GM12878 (cell line): ENCODE data around the gene H1-8. TPM values are rescaled to one million over a fixed set of nuclear protein-coding genes. Genes with fewer than 3 reads are reported as not detected.

Experiments
- ATAC-seq: fragments of 200-7000 bp; cut with Tn5 transposase; 3 replicates; pipeline ENCODE4 v1.9.1; 2020; ENCODE audit warnings: mild to moderate bottlenecking, moderate library complexity
- BruUV-seq: library from RNA; stranded (reverse); fragments of 400-500 nt; replicated peaks from 2 replicates; lab custom pipeline; 2021; lab: Mats Ljungman, UMichigan
- CTCF ChIA-PET: fragments of 300-600 bp; sonication (Branson Sonifier 250); formaldehyde crosslinking; extraction: SDS; loops from one replicate; lab custom pipeline; 2021; ENCODE audit warnings: inconsistent platforms; lab: Yijun Ruan, JAX
- POLR2A ChIA-PET: fragments of 350-600 bp; formaldehyde crosslinking; extraction: SDS; loops from one replicate; lab custom pipeline; 2021; ENCODE audit warnings: inconsistent platforms; lab: Charles Lee
- RAD21 ChIA-PET: fragments of 300-600 bp; sonication (Branson Sonifier 250); formaldehyde crosslinking; loops from one replicate; lab custom pipeline; 2023; ENCODE audit warnings: antibody characterized with exemption; ENCODE audit not compliant: unreplicated experiment; lab: Charles Lee
- SMC1A ChIA-PET: fragments of 300-600 bp; sonication (Branson Sonifier 250); formaldehyde crosslinking; loops from one replicate; lab custom pipeline; 2023; ENCODE audit not compliant: unreplicated experiment, uncharacterized antibody; lab: Charles Lee
- DNase-seq: peaks from one replicate; pipeline ENCODE4 v3.0.0-alpha.2; 2011; ENCODE audit warnings: low read depth, low spot score
- FAIRE-seq: peaks from 3 replicates; lab custom pipeline; 2011; peaks lifted over from hg19 to GRCh38; lab: Jason Lieb, UNC
- H2AFZ ChIP-seq: 2 replicates; pipeline ENCODE4 v1.6.0; 2011; ENCODE audit warnings: low read depth, low read length, control low read depth; ENCODE audit not compliant: control insufficient read depth
- H3K27ac ChIP-seq: 2 replicates; pipeline ENCODE4 v1.5.1; 2011; ENCODE audit warnings: control low read depth; ENCODE audit not compliant: control insufficient read depth, insufficient read depth
- H3K27me3 ChIP-seq, 2 experiments: replicated peaks in 1 of 2; 2 replicates each; pipeline versions ENCODE4 v1.6.0 to v1.6.1; 2011; ENCODE audit warnings: low read length in 1 of 2; ENCODE audit not compliant: control insufficient read depth in 2 of 2, insufficient read depth in 2 of 2
- H3K36me3 ChIP-seq, 2 experiments: 2 replicates each; pipeline ENCODE4 v1.5.1; 2011; ENCODE audit warnings: low read length in 1 of 2; ENCODE audit not compliant: control insufficient read depth in 2 of 2, insufficient read depth in 2 of 2
- H3K4me1 ChIP-seq: 2 replicates; pipeline ENCODE4 v1.6.1; 2011; ENCODE audit warnings: mild to moderate bottlenecking, low read length, moderate library complexity, mixed read lengths; ENCODE audit not compliant: control insufficient read depth, insufficient read depth
- H3K4me2 ChIP-seq: 2 replicates; pipeline ENCODE4 v1.6.0; 2011; ENCODE audit warnings: control low read depth; ENCODE audit not compliant: control insufficient read depth, insufficient read depth
- H3K4me3 ChIP-seq: fragments of 200-600 bp; sonication (generic); 2 replicates; pipeline ENCODE4 v1.5.1; 2016
- H3K79me2 ChIP-seq: 2 replicates; pipeline ENCODE4 v1.6.0; 2011; ENCODE audit warnings: low read length; ENCODE audit not compliant: control insufficient read depth, insufficient read depth
- H3K9ac ChIP-seq: 2 replicates; pipeline ENCODE4 v1.8.0; 2011; ENCODE audit warnings: low read length, control low read depth, mixed read lengths; ENCODE audit not compliant: control insufficient read depth, insufficient read depth
- H3K9me3 ChIP-seq: replicated peaks from 3 replicates; pipeline ENCODE4 v1.5.1; 2011; ENCODE audit warnings: mild to moderate bottlenecking, low read length; ENCODE audit not compliant: control insufficient read depth, insufficient read depth
- H4K20me1 ChIP-seq: 2 replicates; pipeline ENCODE4 v1.6.0; 2011; ENCODE audit not compliant: control insufficient read depth, insufficient read depth
- ASH2L ChIP-seq: fragments of 300-600, 200-600 bp; sonication (generic); IDR thresholded peaks from 2 replicates; pipeline ENCODE4 v1.6.1; 2017; ENCODE audit warnings: low read depth, mild to moderate bottlenecking, borderline replicate concordance
- BACH1 ChIP-seq: fragments of 450-650 bp; IDR thresholded peaks from 2 replicates; pipeline ENCODE4 v1.6.1; 2017; ENCODE audit warnings: mild to moderate bottlenecking, borderline replicate concordance
- CHD2 ChIP-seq: IDR thresholded peaks from 2 replicates; pipeline ENCODE4 v1.6.1; 2011; ENCODE audit warnings: low read depth, low read length, improper control_type of control experiment, borderline replicate concordance
- EP300 ChIP-seq, 2 experiments: fragments of 150-350 bp in 1 of 2; IDR thresholded peaks; 2 replicates each; pipeline ENCODE4 v1.6.1; 2011 to 2012; ENCODE audit warnings: low read depth in 2 of 2, low read length in 2 of 2, borderline replicate concordance in 1 of 2, improper control_type of control experiment in 1 of 2, inconsistent platforms in 1 of 2; ENCODE audit not compliant: control insufficient read depth in 1 of 2
- ETV6 ChIP-seq, 2 experiments: fragments of 450-650 bp in 1 of 2; IDR thresholded peaks in 1 of 2; conservative IDR thresholded peaks in 1 of 2; 2 replicates each; pipeline ENCODE4 v1.6.1; 2014; ENCODE audit warnings: antibody characterized with exemption in 1 of 2, borderline replicate concordance in 1 of 2, low read depth in 1 of 2, mild to moderate bottlenecking in 1 of 2, moderate library complexity in 1 of 2
- GATAD2B ChIP-seq: fragments of 450-650 bp; conservative IDR thresholded peaks from 2 replicates; pipeline ENCODE4 v1.6.1; 2017; ENCODE audit warnings: low read depth, mild to moderate bottlenecking, moderate library complexity
- HDAC2 ChIP-seq: fragments of 200-600 bp; sonication (generic); IDR thresholded peaks from 2 replicates; pipeline ENCODE4 v1.6.1; 2017
- HDGF ChIP-seq: fragments of 450-650 bp; IDR thresholded peaks from 2 replicates; pipeline ENCODE4 v1.6.1; 2016; ENCODE audit warnings: antibody characterized with exemption
- IKZF2 ChIP-seq, 2 experiments: fragments of 450-650 bp; IDR thresholded peaks; 2 replicates each; pipeline ENCODE4 v1.6.1; 2017; ENCODE audit warnings: mild to moderate bottlenecking in 2 of 2, moderate library complexity in 2 of 2
- MEF2A ChIP-seq: IDR thresholded peaks from 2 replicates; pipeline ENCODE4 v1.6.1; 2011; ENCODE audit warnings: low read depth, mild to moderate bottlenecking, low read length, moderate library complexity; ENCODE audit not compliant: insufficient read depth
- PAX8 ChIP-seq: fragments of 450-650 bp; IDR thresholded peaks from 2 replicates; pipeline ENCODE4 v1.6.1; 2017; ENCODE audit warnings: mild to moderate bottlenecking, moderate library complexity
- POU2F2 ChIP-seq: IDR thresholded peaks from 3 replicates; pipeline ENCODE4 v1.6.1; 2011; ENCODE audit warnings: low read depth, mild to moderate bottlenecking, low read length, borderline replicate concordance
- RBBP5 ChIP-seq: fragments of 200-600 bp; sonication (generic); conservative IDR thresholded peaks from 2 replicates; pipeline ENCODE4 v1.6.1; 2016
- RUNX3 ChIP-seq: IDR thresholded peaks from 2 replicates; pipeline ENCODE4 v1.6.1; 2012; ENCODE audit warnings: low read length, inconsistent platforms
- SREBF1 ChIP-seq: IDR thresholded peaks from 2 replicates; pipeline ENCODE4 v1.6.1; 2012; ENCODE audit warnings: mild to moderate bottlenecking, low read length
- SRF ChIP-seq, 2 experiments: IDR thresholded peaks; 2 replicates each; pipeline ENCODE4 v1.6.1; 2011; ENCODE audit warnings: low read depth in 2 of 2, low read length in 2 of 2, mild to moderate bottlenecking in 1 of 2, moderate library complexity in 1 of 2
- SUPT20H ChIP-seq: IDR thresholded peaks from 2 replicates; pipeline ENCODE4 v1.6.1; 2011; ENCODE audit warnings: low read depth, mild to moderate bottlenecking, low read length, moderate library complexity, borderline replicate concordance; ENCODE audit not compliant: control insufficient read depth
- TAF1 ChIP-seq: IDR thresholded peaks from 2 replicates; pipeline ENCODE4 v1.6.1; 2011; ENCODE audit warnings: mild to moderate bottlenecking, low read depth, low read length, borderline replicate concordance
- ZNF274 ChIP-seq: IDR thresholded peaks from one replicate; pipeline ENCODE4 v1.8.0; 2011; ENCODE audit not compliant: insufficient read length, insufficient read depth
- WGBS: methylation state at CpG from one replicate; pipeline ENCODE4 v1.1.6; 2016; ENCODE audit warnings: low lambda C conversion rate; ENCODE audit not compliant: insufficient replicate concordance, insufficient coverage; ENCODE audit errors: missing lambda C conversion rate; 5-methylcytosine and 5-hydroxymethylcytosine counted together
- in situ Hi-C: fragments of 300-500 bp; cut with MboI; formaldehyde crosslinking; loops from 9 replicates; pipeline ENCODE4 v1.14.3; 2018; ENCODE audit warnings: mixed read lengths
- intact Hi-C: fragments of 100-400 bp; cut with micrococcal nuclease; formaldehyde crosslinking; loops from one replicate; pipeline ENCODE4 v1.14.2; 2022; ENCODE audit not compliant: unreplicated experiment
- polyA plus RNA-seq, 11 experiments: library from polyadenylated mRNA; depleted of rRNA in 4 of 11; unstranded in 6 of 11; stranded (reverse) in 5 of 11; fragments of >200 nt; fragmentation: Nextera tagmentation in 4 of 11; fragmentation: Illumina TruSeq in 1 of 11; extraction: Ambion mirVana in 4 of 11; extraction: Trizol in 1 of 11; gene quantifications; 1 replicate in 1 of 11; 2 replicates in 10 of 11; pipeline versions ENCODE4 v1.2.1 to v1.2.3, GENCODE V29; 2011 to 2016; ENCODE audit warnings: inconsistent platforms in 2 of 11, missing spikeins in 2 of 11, low read depth in 1 of 11
- total RNA-seq, 4 experiments: library from RNA; depleted of rRNA in 3 of 4; stranded (reverse); fragments of >200 nt in 3 of 4; fragmentation: Illumina TruSeq in 1 of 4; extraction: Trizol in 1 of 4; gene quantifications; 2 replicates each; pipeline versions ENCODE4 v1.2.1 to v1.2.3, GENCODE V29; 2013 to 2021

Gene H1-8
- total and polyA plus RNA-seq, 10 of the 15 experiments (the other 5 are each of a cell fraction or from before 2014, with no cell fraction given), result not detected

DNA sequence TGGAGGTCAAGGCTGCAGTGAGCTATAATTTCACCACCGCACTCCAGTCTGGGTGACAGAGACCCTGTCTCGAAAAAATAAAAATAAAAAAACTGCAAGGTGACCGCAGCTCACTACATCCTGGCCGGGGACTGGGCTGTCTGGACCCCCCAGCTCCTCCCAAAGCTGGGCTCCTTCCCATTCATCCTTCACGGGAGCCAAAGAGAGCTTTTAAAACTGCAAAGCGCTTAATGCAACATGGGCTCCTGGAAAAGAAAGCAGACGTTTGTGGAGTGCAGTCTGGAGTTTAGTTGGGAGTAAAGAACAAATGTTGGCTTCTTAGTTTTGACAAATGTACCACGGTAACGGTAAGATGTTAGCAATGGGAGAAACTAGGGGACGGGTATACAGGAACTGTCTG, 51.4 kb downstream of the H1-8 start:
- FAIRE-seq (no peak), DNase-seq (no peak)
- CTCF ChIA-PET, result interaction anchor here (1.0 to 1.6 kb wide), 2 partner anchors 55 to 104 kb away, joined by 3 to 5 read pairs; no protein-coding TSS in a partner anchor
- no peaks in the 10 kb centered on the region for H3K36me3 ChIP-seq
- no peaks in the 10 kb centered on the region for H4K20me1 ChIP-seq
- no peak overlapping the region for H2AFZ ChIP-seq
- H3K9ac ChIP-seq, result no peak overlapping the region
- no peak overlapping the region for H3K4me3 ChIP-seq
- WGBS, result 29% methylated on average over 10 of the region's 10 CpGs
- SMC1A ChIA-PET, result no interaction called here
- RAD21 ChIA-PET, result interaction anchor here (1.3 kb wide), 1 partner anchor 104 kb away, joined by 4 read pairs; no protein-coding TSS in a partner anchor
- intact Hi-C loops, result no loop called here
- peaks cover 0 to 4% of the 10 kb centered on the region in 2 experiments; a peak in 3 of 4 replicates for H3K27me3 ChIP-seq
- BruUV-seq, result no TSS peak
- POLR2A ChIA-PET, result no interaction called here
- TF ChIP-seq SUPT20H, result no peak
- TF ChIP-seq HDGF, result no peak
- no peak for TF ChIP-seq SREBF1
- TF ChIP-seq RUNX3, result no peak
- no peak for TF ChIP-seq SRF (IDR thresholded peaks at IDR 0.05; ENCODE audit: low read depth in 2 of 2, low read length in 2 of 2)
- no peak for TF ChIP-seq GATAD2B
- TF ChIP-seq, all 136 proteins: peak for 0
- no peak overlapping the region for H3K27ac ChIP-seq
- ATAC-seq, result no peak
- H3K4me2 ChIP-seq, result no peak overlapping the region
- in situ Hi-C loops, result no loop called here
- H3K9me3 ChIP-seq, result no peaks in the 10 kb centered on the region
- no peaks in the 10 kb centered on the region for H3K79me2 ChIP-seq
- peaks cover 4% of the 10 kb centered on the region for H3K4me1 ChIP-seq

DNA sequence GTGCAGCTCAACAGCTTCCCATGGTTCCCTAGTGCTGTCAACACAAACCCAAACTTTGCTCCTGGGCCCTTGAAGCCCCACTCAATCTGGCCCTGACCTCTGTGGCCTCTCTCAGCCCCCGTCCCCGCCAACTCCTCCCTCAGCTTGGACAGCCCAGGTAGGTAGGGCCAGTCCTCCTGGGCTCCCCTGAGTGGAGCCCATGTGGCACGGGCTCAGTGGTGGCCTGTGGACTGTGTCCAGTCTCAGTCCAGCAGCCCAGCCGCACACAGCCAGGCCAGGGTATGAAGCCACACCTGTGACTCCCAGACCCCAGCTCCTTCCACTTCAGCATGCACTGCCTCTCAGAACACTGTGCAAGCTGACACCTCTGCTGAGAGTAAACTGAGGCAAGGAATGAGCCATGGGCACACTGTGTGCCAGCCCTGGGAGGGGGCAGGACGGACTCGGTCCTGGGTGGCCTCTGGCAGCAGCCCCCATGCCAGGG, 52.0 kb downstream of the H1-8 start:
- no peak overlapping the region for H3K4me3 ChIP-seq
- FAIRE-seq, result no peak
- H3K4me2 ChIP-seq, result no peak overlapping the region
- no peaks in the 10 kb centered on the region for H4K20me1 ChIP-seq
- no peaks in the 10 kb centered on the region for H3K79me2 ChIP-seq
- no peak overlapping the region for H2AFZ ChIP-seq
- peaks cover 0 to 4% of the 10 kb centered on the region in 2 experiments; a peak in 3 of 4 replicates for H3K27me3 ChIP-seq
- RAD21 ChIA-PET, result interaction anchor here (1.3 kb wide), 1 partner anchor 105 kb away, joined by 4 read pairs; no protein-coding TSS in a partner anchor
- CTCF ChIA-PET, result no interaction called here
- no peak overlapping the region for H3K27ac ChIP-seq
- no peak for ATAC-seq
- in situ Hi-C loops, result no loop called here
- no peak overlapping the region for H3K9ac ChIP-seq
- no peaks in the 10 kb centered on the region for H3K9me3 ChIP-seq
- H3K36me3 ChIP-seq, result no peaks in the 10 kb centered on the region
- DNase-seq, result no peak
- SMC1A ChIA-PET, result no interaction called here
- BruUV-seq, result no TSS peak
- peaks cover 4% of the 10 kb centered on the region for H3K4me1 ChIP-seq
- POLR2A ChIA-PET, result no interaction called here
- intact Hi-C loops, result no loop called here
- 20% methylated on average over 6 of the region's 6 CpGs for WGBS
- no peak for TF ChIP-seq CHD2
- TF ChIP-seq RBBP5, result no peak
- no peak for TF ChIP-seq ZNF274
- no peak for TF ChIP-seq ETV6 (conservative IDR thresholded peaks at IDR 0.05 in 1 of 2, IDR thresholded peaks at IDR 0.05 in 1 of 2; ENCODE audit: borderline replicate concordance in 1 of 2, low read depth in 1 of 2)
- no peak for TF ChIP-seq TAF1
- no peak for TF ChIP-seq BACH1
- TF ChIP-seq ASH2L, result no peak
- no peak for TF ChIP-seq EP300 (IDR thresholded peaks at IDR 0.05; ENCODE audit: borderline replicate concordance in 1 of 2, control insufficient read depth in 1 of 2, low read depth in 2 of 2, low read length in 2 of 2)
- TF ChIP-seq PAX8, result no peak
- TF ChIP-seq HDGF, result no peak
- no peak for TF ChIP-seq POU2F2
- no peak for TF ChIP-seq IKZF2 (IDR thresholded peaks at IDR 0.05)
- TF ChIP-seq HDAC2, result no peak
- TF ChIP-seq MEF2A, result no peak
